HEK293 (cell line): ENCODE results near the gene GALT.

Experiments used
- ATF2 ChIP-seq: fragments of 450-650 bp; formaldehyde crosslinking; IDR thresholded peaks from 2 replicates; pipeline ENCODE4 v1.5.1; 2016; ENCODE audit warnings: missing biosample characterization, missing genetic modification characterization, low read depth
- CTCF ChIP-seq: fragments of 450-650 bp; formaldehyde crosslinking; IDR thresholded peaks from 2 replicates; pipeline ENCODE4 v1.5.1; 2016; ENCODE audit warnings: missing biosample characterization, missing genetic modification characterization
- HOXA7 ChIP-seq: sonication (generic); formaldehyde crosslinking; IDR thresholded peaks from 2 replicates; pipeline ENCODE4 v1.8.1; 2022; ENCODE audit warnings: missing genetic modification reagents, borderline replicate concordance
- HOXD13 ChIP-seq: sonication (generic); formaldehyde crosslinking; IDR thresholded peaks from 2 replicates; pipeline ENCODE4 v1.8.0; 2022; ENCODE audit warnings: missing genetic modification reagents, borderline replicate concordance
- MZF1 ChIP-seq: fragments of 450-650 bp; formaldehyde crosslinking; IDR thresholded peaks from 2 replicates; pipeline ENCODE4 v1.5.1; 2017; ENCODE audit warnings: missing biosample characterization, missing genetic modification characterization, borderline replicate concordance
- ZBTB49 ChIP-seq: fragments of 450-650 bp; formaldehyde crosslinking; IDR thresholded peaks from 2 replicates; pipeline ENCODE4 v1.5.1; 2016; ENCODE audit warnings: missing biosample characterization, missing genetic modification characterization, low read depth
- ZNF24 ChIP-seq: fragments of 450-650 bp; formaldehyde crosslinking; IDR thresholded peaks from 2 replicates; pipeline ENCODE4 v1.5.1; 2016; ENCODE audit warnings: missing biosample characterization, missing genetic modification characterization
- ZNF701 ChIP-seq: fragments of 450-650 bp; formaldehyde crosslinking; IDR thresholded peaks from 2 replicates; pipeline ENCODE4 v1.5.1; 2016; ENCODE audit warnings: missing biosample characterization, missing genetic modification characterization

GRCh38 chr9:34611811-34612787 lies 34.4 kb upstream of the GALT start, which contains the start of gene RPP25L:
- TF ChIP-seq ATF2 (tag by site-specific recombination) (no peak), ZNF701 (tag by site-specific recombination) (no peak), ZBTB49 (tag by site-specific recombination) (no peak), CTCF (tag by site-specific recombination) (no peak), HOXD13 (CRISPR knock-in tag) (no peak), HOXA7 (CRISPR knock-in tag) (no peak), MZF1 (tag by site-specific recombination) (no peak), ZNF24 (tag by site-specific recombination) (no peak)
